ENCODE results near the gene THAP9.

The THAP9 gene

GRCh38 chr4:82903737-82904136, 3.2 kb downstream of the THAP9 start:
- no peak overlapping the region for H2BK120ac ChIP-seq (ENCODE audit: insufficient read depth, low read length, poor library complexity)
- no peak overlapping the region for H3K4me3 ChIP-seq (ENCODE audit: low read depth, low read length)
- no peak for DNase-seq
- H3K79me2 ChIP-seq (ENCODE audit: control insufficient read depth, insufficient read depth, low read length, poor library complexity) = peaks cover 4% of the 10 kb centered on the region
- no peak overlapping the region for H4K8ac ChIP-seq (ENCODE audit: low read depth, low read length)
- H4K91ac ChIP-seq (ENCODE audit: low read depth, low read length) = no peak overlapping the region
- H3K9ac ChIP-seq (ENCODE audit: low read length) = no peak overlapping the region
- no peak overlapping the region for H4K12ac ChIP-seq (ENCODE audit: low read depth, low read length)
- H3K4me1 ChIP-seq (ENCODE audit: control insufficient read depth in 1 of 2, insufficient read depth in 2 of 2, low read length in 2 of 2) = no peaks in the 10 kb centered on the region
- H3K9me3 ChIP-seq (ENCODE audit: insufficient read depth, low read depth, low read length) = no peaks in the 10 kb centered on the region
- H2AFZ ChIP-seq (ENCODE audit: insufficient read depth, low read length, poor library complexity) = no peak overlapping the region
- H3K36me3 ChIP-seq (ENCODE audit: control insufficient read depth in 1 of 2, insufficient read depth in 2 of 2, low read length in 2 of 2) = peaks cover 2 to 3% of the 10 kb centered on the region in 2 experiments
- peaks cover 5% of the 10 kb centered on the region for H3K79me1 ChIP-seq (ENCODE audit: low read length)
- H2AK5ac ChIP-seq (ENCODE audit: low read length) = no peak overlapping the region
- no peak overlapping the region for H3K4ac ChIP-seq (ENCODE audit: low read depth, low read length)
- no peak overlapping the region for H2BK12ac ChIP-seq (ENCODE audit: low read length)
- no peak overlapping the region for H3K4me2 ChIP-seq (ENCODE audit: low read length)
- no peak overlapping the region for H2BK5ac ChIP-seq (ENCODE audit: low read depth, low read length, poor library complexity)
- no peak overlapping the region for H3K23ac ChIP-seq (ENCODE audit: low read length)
- WGBS (ENCODE audit: extremely low coverage, insufficient coverage, insufficient read length) = no CpG with 5 or more reads among the region's 5 CpGs
- no peak overlapping the region for H3K18ac ChIP-seq (ENCODE audit: low read length)
- no peak overlapping the region for H3K14ac ChIP-seq (ENCODE audit: low read length)
- no peaks in the 10 kb centered on the region for H3K27me3 ChIP-seq (ENCODE audit: insufficient read depth, low read length)
- no peak overlapping the region for H3K27ac ChIP-seq (ENCODE audit: low read depth, low read length)

- Histone ChIP-seq H3K4me2 (ENCODE audit: low read length) (no peak overlapping the region), H2BK120ac (ENCODE audit: insufficient read depth, low read length, poor library complexity) (no peak overlapping the region), H3K9me3 (ENCODE audit: insufficient read depth, low read depth, low read length) (no peaks in the 10 kb centered on the region), H3K79me2 (ENCODE audit: control insufficient read depth, insufficient read depth, low read length, poor library complexity) (peaks cover 2% of the 10 kb centered on the region), H3K18ac (ENCODE audit: low read length) (no peak overlapping the region), H3K4me1 (ENCODE audit: control insufficient read depth in 1 of 2, insufficient read depth in 2 of 2, low read length in 2 of 2) (no peaks in the 10 kb centered on the region), H3K27ac (ENCODE audit: low read depth, low read length) (no peak overlapping the region), H3K4me3 (ENCODE audit: low read depth, low read length) (no peak overlapping the region), H3K27me3 (ENCODE audit: insufficient read depth, low read length) (no peaks in the 10 kb centered on the region), H3K23ac (ENCODE audit: low read length) (no peak overlapping the region), H3K36me3 (ENCODE audit: control insufficient read depth in 1 of 2, insufficient read depth in 2 of 2, low read length in 2 of 2) (peaks cover 3 to 4% of the 10 kb centered on the region in 2 experiments), H3K79me1 (ENCODE audit: low read length) (peaks cover 3% of the 10 kb centered on the region), H3K4ac (ENCODE audit: low read depth, low read length) (no peak overlapping the region), H4K91ac (ENCODE audit: low read depth, low read length) (no peak overlapping the region), H4K8ac (ENCODE audit: low read depth, low read length) (no peak overlapping the region), H4K12ac (ENCODE audit: low read depth, low read length) (no peak overlapping the region), H2AFZ (ENCODE audit: insufficient read depth, low read length, poor library complexity) (no peak overlapping the region), H2BK5ac (ENCODE audit: low read depth, low read length, poor library complexity) (no peak overlapping the region), H2AK5ac (ENCODE audit: low read length) (no peak overlapping the region), H3K9ac (ENCODE audit: low read length) (no peak overlapping the region), H2BK12ac (ENCODE audit: low read length) (no peak overlapping the region), H3K14ac (ENCODE audit: low read length) (no peak overlapping the region)
- DNase-seq = no peak
- whole genome bisulfite sequencing (ENCODE audit: extremely low coverage, insufficient coverage, insufficient read length) = no CpG with 5 or more reads among the region's 2 CpGs
These were observed 4.7 kb downstream of the THAP9 start for GRCh38 chr4:82905205-82905604.

GRCh38 chr4:82906469-82906868, 5.9 kb downstream of the THAP9 start:
- H3K4me2 ChIP-seq (ENCODE audit: low read length) = no peak overlapping the region
- H3K36me3 ChIP-seq (ENCODE audit: control insufficient read depth in 1 of 2, insufficient read depth in 2 of 2, low read length in 2 of 2) = peaks cover 4 to 6% of the 10 kb centered on the region in 2 experiments
- no peak overlapping the region for H2AK5ac ChIP-seq (ENCODE audit: low read length)
- no peak overlapping the region for H3K23ac ChIP-seq (ENCODE audit: low read length)
- H3K9ac ChIP-seq (ENCODE audit: low read length) = no peak overlapping the region
- H3K79me2 ChIP-seq (ENCODE audit: control insufficient read depth, insufficient read depth, low read length, poor library complexity) = no peaks in the 10 kb centered on the region
- H2BK120ac ChIP-seq (ENCODE audit: insufficient read depth, low read length, poor library complexity) = no peak overlapping the region
- H4K91ac ChIP-seq (ENCODE audit: low read depth, low read length) = no peak overlapping the region
- DNase-seq = no peak
- H2AFZ ChIP-seq (ENCODE audit: insufficient read depth, low read length, poor library complexity) = no peak overlapping the region
- no peak overlapping the region for H3K4ac ChIP-seq (ENCODE audit: low read depth, low read length)
- H3K27me3 ChIP-seq (ENCODE audit: insufficient read depth, low read length) = no peaks in the 10 kb centered on the region
- no peaks in the 10 kb centered on the region for H3K79me1 ChIP-seq (ENCODE audit: low read length)
- H2BK5ac ChIP-seq (ENCODE audit: low read depth, low read length, poor library complexity) = no peak overlapping the region
- no peak overlapping the region for H3K4me3 ChIP-seq (ENCODE audit: low read depth, low read length)
- no peaks in the 10 kb centered on the region for H3K9me3 ChIP-seq (ENCODE audit: insufficient read depth, low read depth, low read length)
- H4K8ac ChIP-seq (ENCODE audit: low read depth, low read length) = no peak overlapping the region
- H3K14ac ChIP-seq (ENCODE audit: low read length) = no peak overlapping the region
- no peak overlapping the region for H4K12ac ChIP-seq (ENCODE audit: low read depth, low read length)
- H3K27ac ChIP-seq (ENCODE audit: low read depth, low read length) = no peak overlapping the region
- H3K18ac ChIP-seq (ENCODE audit: low read length) = no peak overlapping the region
- H3K4me1 ChIP-seq (ENCODE audit: control insufficient read depth in 1 of 2, insufficient read depth in 2 of 2, low read length in 2 of 2) = no peaks in the 10 kb centered on the region
- no CpG with 5 or more reads among the region's 3 CpGs for WGBS (ENCODE audit: extremely low coverage, insufficient coverage, insufficient read length)
- no peak overlapping the region for H2BK12ac ChIP-seq (ENCODE audit: low read length)

GRCh38 chr4:82909326-82909725, 8.8 kb downstream of the THAP9 start:
- H3K79me2 ChIP-seq (ENCODE audit: control insufficient read depth, insufficient read depth, low read length, poor library complexity) = no peaks in the 10 kb centered on the region
- no peak overlapping the region for H2BK12ac ChIP-seq (ENCODE audit: low read length)
- no peaks in the 10 kb centered on the region for H3K9me3 ChIP-seq (ENCODE audit: insufficient read depth, low read depth, low read length)
- no peak overlapping the region for H3K18ac ChIP-seq (ENCODE audit: low read length)
- no peak overlapping the region for H4K12ac ChIP-seq (ENCODE audit: low read depth, low read length)
- H4K8ac ChIP-seq (ENCODE audit: low read depth, low read length) = no peak overlapping the region
- H2AK5ac ChIP-seq (ENCODE audit: low read length) = no peak overlapping the region
- no peak overlapping the region for H3K4me3 ChIP-seq (ENCODE audit: low read depth, low read length)
- H3K27ac ChIP-seq (ENCODE audit: low read depth, low read length) = no peak overlapping the region
- no peak overlapping the region for H3K14ac ChIP-seq (ENCODE audit: low read length)
- no peak for DNase-seq
- H2AFZ ChIP-seq (ENCODE audit: insufficient read depth, low read length, poor library complexity) = no peak overlapping the region
- H3K79me1 ChIP-seq (ENCODE audit: low read length) = no peaks in the 10 kb centered on the region
- H4K91ac ChIP-seq (ENCODE audit: low read depth, low read length) = no peak overlapping the region
- no peaks in the 10 kb centered on the region for H3K27me3 ChIP-seq (ENCODE audit: insufficient read depth, low read length)
- H2BK120ac ChIP-seq (ENCODE audit: insufficient read depth, low read length, poor library complexity) = no peak overlapping the region
- no peak overlapping the region for H3K4me2 ChIP-seq (ENCODE audit: low read length)
- no CpG with 5 or more reads among the region's 1 CpG for WGBS (ENCODE audit: extremely low coverage, insufficient coverage, insufficient read length)
- H3K23ac ChIP-seq (ENCODE audit: low read length) = no peak overlapping the region
- H2BK5ac ChIP-seq (ENCODE audit: low read depth, low read length, poor library complexity) = no peak overlapping the region
- H3K4me1 ChIP-seq (ENCODE audit: control insufficient read depth in 1 of 2, insufficient read depth in 2 of 2, low read length in 2 of 2) = no peaks in the 10 kb centered on the region
- no peak overlapping the region for H3K4ac ChIP-seq (ENCODE audit: low read depth, low read length)
- H3K36me3 ChIP-seq (ENCODE audit: control insufficient read depth in 1 of 2, insufficient read depth in 2 of 2, low read length in 2 of 2) = peaks cover 4 to 6% of the 10 kb centered on the region in 2 experiments
- H3K9ac ChIP-seq (ENCODE audit: low read length) = no peak overlapping the region
